Smooth muscle cell (in vitro differentiated cells): ENCODE results near the gene NHS. TPM values are rescaled to one million over a fixed set of nuclear protein-coding genes. Genes with fewer than 3 reads are reported as not detected.

Experiments
- DNase-seq: peaks from one replicate; lab custom pipeline; 2025; ENCODE audit not compliant: unreplicated experiment; lab: John Stamatoyannopoulos, UW
- H2AFZ ChIP-seq: fragments of 200-600 bp; sonication (generic); 2 replicates; pipeline ENCODE4 v1.6.0; 2016; ENCODE audit warnings: antibody characterized with exemption, low read depth, mild to moderate bottlenecking
- H3F3A ChIP-seq: fragments of 200-600 bp; sonication (generic); 2 replicates; pipeline ENCODE4 v1.6.0; 2017; ENCODE audit warnings: antibody characterized with exemption, low read depth
- H3K27ac ChIP-seq: fragments of 200-600 bp; sonication (generic); 2 replicates; pipeline ENCODE4 v1.5.1; 2016; ENCODE audit warnings: low read depth, mild to moderate bottlenecking
- H3K27me3 ChIP-seq: fragments of 200-600 bp; sonication (generic); 2 replicates; pipeline ENCODE4 v1.6.1; 2016; ENCODE audit warnings: low read depth, mild to moderate bottlenecking
- H3K36me3 ChIP-seq: fragments of 200-600 bp; sonication (generic); 2 replicates; pipeline ENCODE4 v1.5.1; 2016; ENCODE audit warnings: low read depth
- H3K4me1 ChIP-seq: fragments of 200-600 bp; sonication (generic); 2 replicates; pipeline ENCODE4 v1.5.1; 2016; ENCODE audit warnings: low read depth
- H3K4me2 ChIP-seq: fragments of 200-600 bp; sonication (generic); 2 replicates; pipeline ENCODE4 v1.6.0; 2016; ENCODE audit warnings: mild to moderate bottlenecking
- H3K4me3 ChIP-seq: fragments of 200-600 bp; sonication (generic); 2 replicates; pipeline ENCODE4 v1.5.1; 2016; ENCODE audit warnings: mild to moderate bottlenecking
- H3K79me2 ChIP-seq: fragments of 200-600 bp; sonication (generic); 2 replicates; pipeline ENCODE4 v1.6.0; 2016; ENCODE audit warnings: low read depth, mild to moderate bottlenecking
- H3K9ac ChIP-seq: fragments of 200-600 bp; sonication (generic); 2 replicates; pipeline ENCODE4 v1.6.0; 2016; ENCODE audit warnings: low read depth
- H3K9me3 ChIP-seq: fragments of 200-600 bp; sonication (generic); replicated peaks from 2 replicates; pipeline ENCODE4 v1.5.1; 2016; ENCODE audit warnings: low read depth
- H4K20me1 ChIP-seq: fragments of 200-600 bp; sonication (generic); 2 replicates; pipeline ENCODE4 v1.6.0; 2016; ENCODE audit warnings: low read depth
- WGBS: methylation state at CpG from one replicate; pipeline ENCODE4 v1.1.7; 2016; ENCODE audit warnings: low lambda C conversion rate; 5-methylcytosine and 5-hydroxymethylcytosine counted together
- polyA plus RNA-seq: library from polyadenylated mRNA; unstranded; fragments of >200 nt; fragmentation: Nextera tagmentation; extraction: Ambion mirVana; gene quantifications from 2 replicates; pipeline ENCODE4 v1.2.1, GENCODE V29; 2016
- total RNA-seq: library from RNA; depleted of rRNA; stranded (reverse); fragments of >200 nt; gene quantifications from 2 replicates; pipeline ENCODE4 v1.2.3, GENCODE V29; 2014
- TF ChIP-seq, protein P1 (sequence below): fragments of 200-600 bp; sonication (generic); IDR thresholded peaks from 2 replicates; pipeline ENCODE4 v1.5.1; 2017; ENCODE audit warnings: borderline replicate concordance, mild to moderate bottlenecking, antibody characterized with exemption; ENCODE audit not compliant: insufficient read depth, poor library complexity, severe bottlenecking

NHS gene
- total and polyA plus RNA-seq, 2 experiments from 2014 or later, result 2.6 to 9.6 TPM

DNA sequence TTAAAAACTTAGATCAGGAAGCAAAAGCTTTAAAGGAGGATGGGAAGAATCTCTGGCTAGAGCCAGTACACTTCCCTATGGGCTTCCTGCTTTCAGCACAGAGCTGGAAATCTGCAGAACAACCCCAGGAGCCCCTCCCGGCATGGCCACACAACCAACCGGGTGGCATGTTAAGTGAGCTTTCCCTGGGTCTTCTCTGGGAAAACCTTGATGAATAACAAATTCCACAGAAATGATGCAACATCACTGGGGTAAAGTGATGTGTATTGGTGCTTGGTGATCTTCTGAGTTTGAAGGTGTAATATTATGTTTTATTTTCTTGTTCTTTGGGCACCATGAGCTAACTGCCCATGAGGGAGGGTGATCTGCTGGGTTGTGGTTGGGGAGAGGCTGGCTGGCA, 22.1 kb downstream of the NHS start:
- Histone ChIP-seq H3F3A (no peaks in the 10 kb centered on the region), H3K9me3 (no peaks in the 10 kb centered on the region), H3K9ac (no peak overlapping the region), H3K27ac (peak overlapping the region; percentile 24), H4K20me1 (no peaks in the 10 kb centered on the region), H3K4me2 (peak overlapping the region; percentile 7), H3K4me3 (no peak overlapping the region), H3K27me3 (no peaks in the 10 kb centered on the region), H3K4me1 (no peaks in the 10 kb centered on the region), H3K79me2 (no peaks in the 10 kb centered on the region), H3K36me3 (no peaks in the 10 kb centered on the region), H2AFZ (no peak overlapping the region)
- DNase-seq, result no peak
- TF ChIP-seq, protein P1, sequence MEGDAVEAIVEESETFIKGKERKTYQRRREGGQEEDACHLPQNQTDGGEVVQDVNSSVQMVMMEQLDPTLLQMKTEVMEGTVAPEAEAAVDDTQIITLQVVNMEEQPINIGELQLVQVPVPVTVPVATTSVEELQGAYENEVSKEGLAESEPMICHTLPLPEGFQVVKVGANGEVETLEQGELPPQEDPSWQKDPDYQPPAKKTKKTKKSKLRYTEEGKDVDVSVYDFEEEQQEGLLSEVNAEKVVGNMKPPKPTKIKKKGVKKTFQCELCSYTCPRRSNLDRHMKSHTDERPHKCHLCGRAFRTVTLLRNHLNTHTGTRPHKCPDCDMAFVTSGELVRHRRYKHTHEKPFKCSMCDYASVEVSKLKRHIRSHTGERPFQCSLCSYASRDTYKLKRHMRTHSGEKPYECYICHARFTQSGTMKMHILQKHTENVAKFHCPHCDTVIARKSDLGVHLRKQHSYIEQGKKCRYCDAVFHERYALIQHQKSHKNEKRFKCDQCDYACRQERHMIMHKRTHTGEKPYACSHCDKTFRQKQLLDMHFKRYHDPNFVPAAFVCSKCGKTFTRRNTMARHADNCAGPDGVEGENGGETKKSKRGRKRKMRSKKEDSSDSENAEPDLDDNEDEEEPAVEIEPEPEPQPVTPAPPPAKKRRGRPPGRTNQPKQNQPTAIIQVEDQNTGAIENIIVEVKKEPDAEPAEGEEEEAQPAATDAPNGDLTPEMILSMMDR, result no peak
- 44% methylated on average over 2 of the region's 2 CpGs for WGBS

GRCh38 chrX:17403189-17403691, 28.2 kb downstream of the NHS start:
- Histone ChIP-seq H3K79me2 (no peaks in the 10 kb centered on the region), H4K20me1 (peaks cover 13% of the 10 kb centered on the region), H3K9me3 (no peaks in the 10 kb centered on the region), H3K4me1 (no peaks in the 10 kb centered on the region), H3K4me2 (no peak overlapping the region), H3K27ac (no peak overlapping the region), H3F3A (no peaks in the 10 kb centered on the region), H3K4me3 (no peak overlapping the region), H3K9ac (no peak overlapping the region), H3K27me3 (no peaks in the 10 kb centered on the region), H3K36me3 (no peaks in the 10 kb centered on the region), H2AFZ (no peak overlapping the region)
- TF ChIP-seq, protein P1, result no peak
- no peak for DNase-seq
- WGBS, result 59% methylated on average over 2 of the region's 2 CpGs

DNA sequence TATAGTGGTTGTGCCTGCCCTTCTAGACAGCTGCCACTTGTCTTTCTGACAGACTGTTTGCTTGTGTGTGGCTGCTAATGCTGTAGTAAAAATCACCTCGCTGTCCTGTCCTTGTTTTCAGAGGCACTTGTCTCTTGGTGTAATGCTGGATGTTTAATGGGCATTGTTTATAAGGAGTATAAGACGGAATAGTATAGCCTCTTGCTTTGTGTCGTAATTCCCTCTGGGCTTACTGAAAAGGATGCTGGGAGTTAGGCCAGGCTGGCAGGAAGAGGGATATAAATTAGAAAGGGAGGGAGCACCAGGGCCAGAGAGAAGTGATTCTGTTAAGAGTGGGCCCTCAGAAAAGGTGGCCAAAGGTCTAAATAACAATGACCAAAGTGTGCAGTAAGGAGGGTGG, 29.0 kb downstream of the NHS start:
- Histone ChIP-seq H3K79me2 (no peaks in the 10 kb centered on the region), H2AFZ (no peak overlapping the region), H3F3A (no peaks in the 10 kb centered on the region), H3K9ac (no peak overlapping the region), H3K27ac (no peak overlapping the region), H3K27me3 (no peaks in the 10 kb centered on the region), H3K4me3 (no peak overlapping the region), H3K4me1 (no peaks in the 10 kb centered on the region), H3K9me3 (no peaks in the 10 kb centered on the region), H4K20me1 (peaks cover 13% of the 10 kb centered on the region), H3K4me2 (no peak overlapping the region), H3K36me3 (no peaks in the 10 kb centered on the region)
- TF ChIP-seq, protein P1, result no peak
- no peak for DNase-seq
- 78% methylated on average over 3 of the region's 3 CpGs for WGBS

DNA sequence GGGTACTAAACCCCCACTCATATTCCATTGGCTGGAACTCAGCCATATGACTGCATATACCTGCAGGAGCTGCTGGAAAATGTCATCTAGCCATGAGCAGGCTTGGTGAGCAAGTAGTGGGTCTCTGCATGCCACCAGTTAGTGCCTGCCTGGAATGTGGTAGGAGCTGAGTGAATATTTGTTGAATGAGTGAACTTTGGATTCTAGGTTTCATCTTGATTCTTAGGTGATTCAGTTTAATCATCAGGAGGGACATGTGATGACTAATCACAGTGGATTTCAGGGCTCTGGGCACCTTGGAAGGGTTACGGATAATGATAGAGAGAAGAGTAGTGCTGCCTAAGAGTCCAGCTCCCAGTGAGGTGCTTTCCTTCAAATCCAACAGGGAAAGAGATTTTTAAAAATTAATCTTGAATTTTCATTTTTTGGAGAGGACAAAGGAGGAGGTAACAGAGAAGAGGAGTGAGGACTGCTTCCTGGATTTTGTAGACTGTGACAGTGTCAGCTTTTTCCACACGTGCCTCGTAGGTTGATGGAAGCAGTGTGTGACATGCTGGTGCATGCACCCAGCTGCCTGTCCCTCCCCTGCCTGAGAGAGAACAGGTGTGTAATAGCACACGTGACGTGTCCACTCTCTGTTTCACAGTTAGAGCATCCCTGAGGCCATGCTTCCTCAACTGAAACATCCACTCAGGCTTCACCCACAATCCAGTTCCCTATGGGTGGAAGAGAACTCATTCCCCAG, 30.4 kb downstream of the NHS start:
- no peak for DNase-seq
- Histone ChIP-seq H3K27me3 (no peaks in the 10 kb centered on the region), H4K20me1 (peaks cover 13% of the 10 kb centered on the region), H3K4me3 (no peak overlapping the region), H3K4me1 (no peaks in the 10 kb centered on the region), H3K36me3 (no peaks in the 10 kb centered on the region), H2AFZ (no peak overlapping the region), H3K9me3 (no peaks in the 10 kb centered on the region), H3K4me2 (no peak overlapping the region), H3K9ac (no peak overlapping the region), H3K79me2 (no peaks in the 10 kb centered on the region), H3F3A (no peaks in the 10 kb centered on the region), H3K27ac (no peak overlapping the region)
- TF ChIP-seq, protein P1, result no peak
- WGBS, result 66% methylated on average over 5 of the region's 5 CpGs
